GM21390 (cell line): ENCODE results near the gene SYVN1.
A peak's percentile ranks its signal among the peaks of the same experiment; 100 is the strongest.

ENCODE experiments used
- ATAC-seq: cut with Tn5 transposase; IDR thresholded peaks from one replicate; pipeline ENCODE4 v1.9.1; 2021; ENCODE audit not compliant: unreplicated experiment

The SYVN1 gene

GRCh38 chr11:65089621-65090020, 44.7 kb downstream of the SYVN1 start:
- ATAC-seq, result no peak

GRCh38 chr11:65087827-65088226, 46.5 kb downstream of the SYVN1 start:
- ATAC-seq, result no peak

DNA sequence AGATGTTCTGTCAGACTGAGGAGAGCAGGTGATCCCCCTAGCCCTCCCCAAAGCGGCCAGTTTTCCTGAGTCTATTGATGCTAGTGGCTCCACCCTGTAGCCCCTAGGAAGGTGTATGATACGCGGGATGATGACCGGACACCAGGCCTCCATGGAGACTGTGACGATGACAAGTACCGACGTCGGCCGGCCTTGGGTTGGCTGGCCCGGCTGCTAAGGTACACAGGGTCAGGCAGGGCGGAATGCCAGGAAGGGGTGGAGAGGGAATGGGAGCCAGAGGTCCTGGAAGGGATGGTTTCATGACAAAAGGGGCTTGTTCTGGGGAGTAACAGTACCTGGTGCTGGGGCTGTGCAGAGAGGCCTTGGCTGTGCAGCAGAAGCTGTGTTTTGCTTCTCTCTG, 47.1 kb downstream of the SYVN1 start:
- no peak for ATAC-seq

DNA sequence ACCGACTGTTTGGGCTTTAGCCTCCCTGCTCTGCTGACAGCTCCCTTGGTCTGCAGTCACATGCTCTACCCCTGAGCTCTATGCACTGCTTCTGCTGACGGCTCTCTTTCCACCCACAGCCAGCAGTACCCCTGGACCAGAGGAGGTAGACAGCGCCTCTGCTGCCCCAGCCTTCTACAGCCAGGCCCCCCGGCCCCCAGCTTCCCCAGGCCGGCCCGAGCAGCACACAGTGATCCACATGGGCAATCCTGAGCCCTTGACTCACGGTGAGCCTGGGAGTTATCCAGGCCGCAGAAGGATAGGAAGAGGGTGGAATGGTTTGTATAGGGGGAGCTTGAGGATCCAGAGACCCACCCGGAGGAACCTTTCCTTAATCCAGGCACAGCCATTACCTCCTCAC, 47.5 kb downstream of the SYVN1 start:
- ATAC-seq, result no peak

- no peak for ATAC-seq
Measured at GRCh38 chr11:65085446-65085845, 48.9 kb downstream of the SYVN1 start.

GRCh38 chr11:65084598-65085375, 49.5 kb downstream of the SYVN1 start:
- ATAC-seq, result no peak

DNA sequence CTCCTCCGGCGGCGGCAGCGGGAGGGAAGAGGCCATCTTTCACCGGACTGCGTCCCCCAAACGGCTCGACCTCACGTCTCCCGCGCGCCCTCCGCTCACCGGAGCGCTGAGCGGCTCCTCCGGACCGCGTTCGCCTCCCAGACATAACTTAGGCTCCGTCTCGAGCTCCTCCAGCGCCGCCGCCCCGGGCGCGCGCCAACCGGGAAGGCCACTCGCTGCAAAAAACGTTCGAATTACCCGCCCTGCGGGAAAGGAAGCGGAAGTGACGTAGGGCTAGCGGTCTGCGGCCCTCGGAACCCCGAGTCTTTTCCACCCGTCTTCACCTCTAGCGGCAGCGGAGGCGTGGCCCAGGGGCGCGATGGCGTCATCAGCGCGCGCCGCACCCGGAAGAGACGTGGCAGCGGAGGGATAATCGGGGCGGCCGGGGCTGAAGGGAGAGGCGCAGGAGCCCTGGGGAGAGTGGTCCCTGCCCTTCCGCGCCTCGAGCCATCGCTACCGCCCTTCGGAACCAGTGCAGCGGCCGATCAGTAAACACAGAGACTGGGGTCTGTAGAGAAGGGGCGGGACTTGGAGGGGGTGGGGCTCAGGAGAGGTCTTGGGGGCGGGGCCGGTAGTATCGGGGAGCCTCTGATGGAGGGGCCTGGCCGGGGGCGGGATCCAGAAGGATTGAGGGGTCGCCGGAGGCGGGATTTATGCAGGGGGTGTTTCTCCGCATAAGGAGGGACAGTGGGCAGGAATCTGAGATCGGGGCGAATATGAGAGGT, 50.3 kb downstream of the SYVN1 start, which contains the start of the genes CDCA5 and ZFPL1:
CDCA5 (minus strand) TSS at position 207 of the 764 bp plus-strand sequence; CDS start at position 145, 62 bp downstream.
ZFPL1 (plus strand) TSS at position 389 of the 764 bp plus-strand sequence. CDS start 477 bp downstream, outside the sequence.
- ATAC-seq, result peak; percentile 67

- ATAC-seq, result no peak
Measured at GRCh38 chr11:65083134-65083833, 51.0 kb downstream of the SYVN1 start.

- no peak for ATAC-seq
Measured at GRCh38 chr11:65078786-65079342, 55.5 kb downstream of the SYVN1 start.

DNA sequence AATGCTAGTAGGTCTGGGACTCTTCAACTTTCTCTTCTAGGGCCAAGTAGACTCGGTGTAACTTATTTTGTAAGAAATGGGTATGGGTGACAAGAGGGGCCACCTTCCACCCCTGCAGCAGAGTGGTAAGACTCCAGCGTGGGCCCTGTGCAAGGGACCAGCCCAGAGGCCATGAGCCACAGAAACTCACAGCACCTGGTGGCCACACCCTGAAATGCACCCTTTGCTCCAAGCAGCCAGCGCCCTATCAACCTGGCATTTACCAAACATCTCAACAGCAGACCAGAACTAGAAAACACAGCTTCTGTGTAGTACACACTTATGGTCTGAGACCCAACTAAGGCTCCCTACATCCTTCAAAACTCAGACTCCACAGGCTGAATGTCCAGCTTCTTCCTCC, 56.2 kb downstream of the SYVN1 start:
- ATAC-seq, result no peak

DNA sequence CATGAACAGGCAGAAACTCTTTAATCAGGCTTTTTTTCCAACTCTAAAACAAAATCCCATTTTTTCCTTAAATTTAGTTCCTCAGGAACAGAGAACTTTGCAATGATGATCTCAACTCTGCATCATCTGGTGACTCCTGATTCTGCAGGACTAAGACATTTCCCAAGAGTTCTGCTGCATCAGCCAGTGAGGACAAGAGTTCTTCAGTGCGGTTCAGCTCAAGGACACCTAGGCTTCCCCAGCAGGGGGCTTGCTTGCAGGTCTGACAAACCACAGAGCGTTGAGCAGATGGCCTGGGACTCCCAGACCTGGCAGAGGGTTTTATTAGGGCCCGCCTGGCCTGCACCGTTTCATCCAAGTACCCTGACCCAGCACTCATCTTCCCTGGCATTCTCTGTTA, 56.9 kb downstream of the SYVN1 start:
- ATAC-seq, result no peak
